ENCODE measurements around the gene PTK6.
A peak's percentile ranks its signal among the peaks of the same experiment; 100 is the strongest.
"Not testable (repeated sequence)": the region's sequence is repeated elsewhere in the genome, so short reads cannot be mapped to it uniquely, and the experiment has no call there.

The PTK6 gene

GRCh38 chr20:63572788-63573646 lies 35.8 kb upstream of the PTK6 start:
- Histone ChIP-seq H3K4me1 (ENCODE audit: control insufficient read depth, low read length) (peaks cover 14% of the 10 kb centered on the region), H3K4me2 (ENCODE audit: low read length) (peak overlapping the region; percentile 72), H3K27ac (ENCODE audit: low read depth, low read length) (no peak overlapping the region), H4K20me1 (ENCODE audit: control insufficient read depth, insufficient read depth, low read depth, low read length) (peaks cover 2% of the 10 kb centered on the region; the same call in 1 of the 2 replicates), H3K27me3 (ENCODE audit: control insufficient read depth, low read length) (peaks cover 26% of the 10 kb centered on the region), H3F3A (ENCODE audit: control insufficient read depth, insufficient read depth) (no peaks in the 10 kb centered on the region), H3K36me3 (ENCODE audit: control insufficient read depth, low read length) (no peaks in the 10 kb centered on the region), H3K9me2 (replicated peaks; ENCODE audit: control insufficient read depth, low read length) (no peaks in the 10 kb centered on the region), H3K79me2 (ENCODE audit: control insufficient read depth, low read length) (no peaks in the 10 kb centered on the region), H3K9me3 (ENCODE audit: control insufficient read depth, insufficient read depth, low read length) (no peaks in the 10 kb centered on the region), H3K4me3 (ENCODE audit: low read length) (peak overlapping the region; percentile 67)
- TF ChIP-seq EZH2phosphoT487 (IDR thresholded peaks at IDR 0.05; ENCODE audit: borderline replicate concordance, low read length), result no peak
- TF ChIP-seq CTCF (IDR thresholded peaks at IDR 0.05; ENCODE audit: low read depth, low read length, poor library complexity, severe bottlenecking), result peak; percentile 25

GRCh38 chr20:63572071-63572787 lies 35.1 kb upstream of the PTK6 start:
- TF ChIP-seq EZH2phosphoT487 (IDR thresholded peaks at IDR 0.05; ENCODE audit: borderline replicate concordance, low read length) (no peak), CTCF (IDR thresholded peaks at IDR 0.05; ENCODE audit: low read depth, low read length, poor library complexity, severe bottlenecking) (no peak)
- H3K9me3 ChIP-seq (ENCODE audit: control insufficient read depth, insufficient read depth, low read length), result no peaks in the 10 kb centered on the region
- H3K27me3 ChIP-seq (ENCODE audit: control insufficient read depth, low read length), result peaks cover 31% of the 10 kb centered on the region
- H3K36me3 ChIP-seq (ENCODE audit: control insufficient read depth, low read length), result no peaks in the 10 kb centered on the region
- no peak overlapping the region for H3K27ac ChIP-seq (ENCODE audit: low read depth, low read length)
- no peak overlapping the region for H3K4me2 ChIP-seq (ENCODE audit: low read length)
- no peaks in the 10 kb centered on the region for H3K9me2 ChIP-seq (replicated peaks; ENCODE audit: control insufficient read depth, low read length)
- peaks cover 19% of the 10 kb centered on the region for H3K4me1 ChIP-seq (ENCODE audit: control insufficient read depth, low read length)
- peaks cover 3% of the 10 kb centered on the region; the same call in 1 of the 2 replicates for H4K20me1 ChIP-seq (ENCODE audit: control insufficient read depth, insufficient read depth, low read depth, low read length)
- H3K79me2 ChIP-seq (ENCODE audit: control insufficient read depth, low read length), result no peaks in the 10 kb centered on the region
- H3K4me3 ChIP-seq (ENCODE audit: low read length), result no peak overlapping the region
- H3F3A ChIP-seq (ENCODE audit: control insufficient read depth, insufficient read depth), result no peaks in the 10 kb centered on the region

- not testable (repeated sequence) for H3K79me2 ChIP-seq (ENCODE audit: control insufficient read depth, low read length); H3K4me3 ChIP-seq (ENCODE audit: low read length); H3K4me2 ChIP-seq (ENCODE audit: low read length); H4K20me1 ChIP-seq (ENCODE audit: control insufficient read depth, insufficient read depth, low read depth, low read length); H3F3A ChIP-seq (ENCODE audit: control insufficient read depth, insufficient read depth); H3K27ac ChIP-seq (ENCODE audit: low read depth, low read length); H3K36me3 ChIP-seq (ENCODE audit: control insufficient read depth, low read length); H3K9me2 ChIP-seq (replicated peaks; ENCODE audit: control insufficient read depth, low read length); H3K9me3 ChIP-seq (ENCODE audit: control insufficient read depth, insufficient read depth, low read length)
- Histone ChIP-seq H3K27me3 (ENCODE audit: control insufficient read depth, low read length) (peaks cover 36% of the 10 kb centered on the region), H3K4me1 (ENCODE audit: control insufficient read depth, low read length) (peaks cover 19% of the 10 kb centered on the region)
These were observed 33.9 kb upstream of the PTK6 start for GRCh38 chr20:63571087-63571478.
